GM19455 (cell line): ENCODE results near the gene PODXL.

ENCODE experiments used
- ATAC-seq: cut with Tn5 transposase; IDR thresholded peaks from one replicate; pipeline ENCODE4 v1.9.1; 2021; ENCODE audit not compliant: unreplicated experiment

PODXL gene

GRCh38 chr7:131556053-131556908 is at the start of gene PODXL:
TSS of gene PODXL (minus strand) at chr7:131556628. CDS start at chr7:131556359, 269 bp downstream.
- peak; percentile 84 for ATAC-seq

- ATAC-seq = no peak
Observed at GRCh38 chr7:131605280-131605878, 49.0 kb upstream of the PODXL start.

GRCh38 chr7:131604841-131605279 is 48.4 kb upstream of the PODXL start:
- no peak for ATAC-seq

GRCh38 chr7:131603932-131604331 is 47.5 kb upstream of the PODXL start:
- no peak for ATAC-seq

- ATAC-seq = no peak
Observed at GRCh38 chr7:131602994-131603372, 46.6 kb upstream of the PODXL start.

- no peak for ATAC-seq
Observed at GRCh38 chr7:131602304-131602993, 46.0 kb upstream of the PODXL start.

GRCh38 chr7:131600085-131600881 is 43.9 kb upstream of the PODXL start:
- ATAC-seq = no peak

- no peak for ATAC-seq
Observed at GRCh38 chr7:131596785-131597184, 40.4 kb upstream of the PODXL start.

- ATAC-seq = no peak
Observed at GRCh38 chr7:131595699-131596098, 39.3 kb upstream of the PODXL start.

- no peak for ATAC-seq
Observed at GRCh38 chr7:131591687-131592319, 35.4 kb upstream of the PODXL start.

GRCh38 chr7:131587315-131587923 is 31.0 kb upstream of the PODXL start:
- ATAC-seq = no peak

- ATAC-seq = no peak
Observed at GRCh38 chr7:131586759-131587158, 30.3 kb upstream of the PODXL start.

- no peak for ATAC-seq
Observed at GRCh38 chr7:131586259-131586658, 29.8 kb upstream of the PODXL start.

GRCh38 chr7:131583430-131583829 is 27.0 kb upstream of the PODXL start:
- no peak for ATAC-seq

- no peak for ATAC-seq
Observed at GRCh38 chr7:131581241-131582051, 25.0 kb upstream of the PODXL start.

GRCh38 chr7:131578602-131579001 is 22.2 kb upstream of the PODXL start:
- no peak for ATAC-seq

GRCh38 chr7:131574741-131575140 is 18.3 kb upstream of the PODXL start:
- no peak for ATAC-seq

GRCh38 chr7:131570401-131570800 is 14.0 kb upstream of the PODXL start:
- ATAC-seq = no peak

GRCh38 chr7:131568970-131569369 is 12.5 kb upstream of the PODXL start:
- no peak for ATAC-seq
